WTC11 (cell line): ENCODE data around the gene E2F4. TPM values are rescaled to one million over a fixed set of nuclear protein-coding genes. Genes with fewer than 3 reads are reported as not detected.

Experiments
- CBFB ChIP-seq: sonication (generic); formaldehyde crosslinking; IDR thresholded peaks from 2 replicates; pipeline ENCODE4 v1.8.1; 2022; ENCODE audit warnings: mild to moderate bottlenecking, low read depth, missing genetic modification reagents
- CREB1 ChIP-seq: sonication (generic); formaldehyde crosslinking; IDR thresholded peaks from 2 replicates; pipeline ENCODE4 v1.8.0; 2023; ENCODE audit warnings: mild to moderate bottlenecking, missing genetic modification reagents
- NR1H2 ChIP-seq: sonication (generic); formaldehyde crosslinking; IDR thresholded peaks from 2 replicates; pipeline ENCODE4 v1.9.0; 2021; ENCODE audit warnings: mild to moderate bottlenecking, moderate library complexity, missing genetic modification reagents
- NR2C2 ChIP-seq: sonication (generic); formaldehyde crosslinking; IDR thresholded peaks from 2 replicates; pipeline ENCODE4 v1.8.0; 2022; ENCODE audit warnings: mild to moderate bottlenecking, missing genetic modification reagents
- NR3C1 ChIP-seq: sonication (generic); formaldehyde crosslinking; conservative IDR thresholded peaks from 2 replicates; pipeline ENCODE4 v1.8.1; 2023; ENCODE audit warnings: low read depth, mild to moderate bottlenecking, missing genetic modification reagents
- OVOL2 ChIP-seq: fragments of 250-450 bp; sonication (Bioruptor Pico); IDR thresholded peaks from 2 replicates; pipeline ENCODE4 v1.9.0; 2021; ENCODE audit warnings: mild to moderate bottlenecking, borderline replicate concordance
- PRRX2 ChIP-seq: fragments of 250-450 bp; sonication (Bioruptor Pico); IDR thresholded peaks from 2 replicates; pipeline ENCODE4 v1.8.0; 2021; ENCODE audit warnings: mild to moderate bottlenecking
- SOX15 ChIP-seq: fragments of 250-450 bp; sonication (Bioruptor Pico); IDR thresholded peaks from 2 replicates; pipeline ENCODE4 v1.9.0; 2021; ENCODE audit warnings: mild to moderate bottlenecking
- TP53 ChIP-seq: sonication (generic); formaldehyde crosslinking; IDR thresholded peaks from 2 replicates; pipeline ENCODE4 v1.8.1; 2023; ENCODE audit warnings: mild to moderate bottlenecking, missing genetic modification reagents
- ZNF121 ChIP-seq: sonication (generic); formaldehyde crosslinking; IDR thresholded peaks from 2 replicates; pipeline ENCODE4 v1.8.0; 2023; ENCODE audit warnings: missing genetic modification reagents
- ZNF232 ChIP-seq: sonication (generic); formaldehyde crosslinking; IDR thresholded peaks from 2 replicates; pipeline ENCODE4 v1.8.0; 2022; ENCODE audit warnings: mild to moderate bottlenecking, missing genetic modification reagents
- ZNF317 ChIP-seq: sonication (generic); formaldehyde crosslinking; IDR thresholded peaks from 2 replicates; pipeline ENCODE4 v1.8.1; 2023; ENCODE audit warnings: low read depth, mild to moderate bottlenecking, moderate library complexity, missing genetic modification reagents, borderline replicate concordance
- total RNA-seq: library from RNA; stranded (reverse); gene quantifications from 3 replicates; pipeline ENCODE4 v1.2.3, GENCODE V29; 2021
- TF ChIP-seq, protein P1 (sequence below): fragments of 250-450 bp; sonication (Bioruptor Pico); IDR thresholded peaks from 2 replicates; pipeline ENCODE4 v1.9.0; 2021; ENCODE audit warnings: mild to moderate bottlenecking
- TF ChIP-seq, protein P2 (sequence below): fragments of 250-450 bp; sonication (Bioruptor Pico); IDR thresholded peaks from 2 replicates; pipeline ENCODE4 v1.9.0; 2021; ENCODE audit warnings: mild to moderate bottlenecking
- TF ChIP-seq, protein P3 (sequence below): sonication (generic); formaldehyde crosslinking; IDR thresholded peaks from 2 replicates; pipeline ENCODE4 v1.8.1; 2023; ENCODE audit warnings: mild to moderate bottlenecking, missing genetic modification reagents, borderline replicate concordance
- TF ChIP-seq, protein P4 (sequence below): sonication (generic); formaldehyde crosslinking; IDR thresholded peaks from 2 replicates; pipeline ENCODE4 v1.8.0; 2023; ENCODE audit warnings: missing genetic modification reagents, mild to moderate bottlenecking, borderline replicate concordance
- TF ChIP-seq, protein P5 (sequence below): fragments of 250-450 bp; sonication (Bioruptor Pico); IDR thresholded peaks from 2 replicates; pipeline ENCODE4 v1.9.0; 2021; ENCODE audit warnings: mild to moderate bottlenecking, borderline replicate concordance
- TF ChIP-seq, protein P6 (sequence below): sonication (generic); formaldehyde crosslinking; IDR thresholded peaks from 2 replicates; pipeline ENCODE4 v1.8.0; 2022; ENCODE audit warnings: missing genetic modification reagents

The E2F4 gene
- total RNA-seq, 1 experiment from 2014 or later, result 85.0 TPM

DNA sequence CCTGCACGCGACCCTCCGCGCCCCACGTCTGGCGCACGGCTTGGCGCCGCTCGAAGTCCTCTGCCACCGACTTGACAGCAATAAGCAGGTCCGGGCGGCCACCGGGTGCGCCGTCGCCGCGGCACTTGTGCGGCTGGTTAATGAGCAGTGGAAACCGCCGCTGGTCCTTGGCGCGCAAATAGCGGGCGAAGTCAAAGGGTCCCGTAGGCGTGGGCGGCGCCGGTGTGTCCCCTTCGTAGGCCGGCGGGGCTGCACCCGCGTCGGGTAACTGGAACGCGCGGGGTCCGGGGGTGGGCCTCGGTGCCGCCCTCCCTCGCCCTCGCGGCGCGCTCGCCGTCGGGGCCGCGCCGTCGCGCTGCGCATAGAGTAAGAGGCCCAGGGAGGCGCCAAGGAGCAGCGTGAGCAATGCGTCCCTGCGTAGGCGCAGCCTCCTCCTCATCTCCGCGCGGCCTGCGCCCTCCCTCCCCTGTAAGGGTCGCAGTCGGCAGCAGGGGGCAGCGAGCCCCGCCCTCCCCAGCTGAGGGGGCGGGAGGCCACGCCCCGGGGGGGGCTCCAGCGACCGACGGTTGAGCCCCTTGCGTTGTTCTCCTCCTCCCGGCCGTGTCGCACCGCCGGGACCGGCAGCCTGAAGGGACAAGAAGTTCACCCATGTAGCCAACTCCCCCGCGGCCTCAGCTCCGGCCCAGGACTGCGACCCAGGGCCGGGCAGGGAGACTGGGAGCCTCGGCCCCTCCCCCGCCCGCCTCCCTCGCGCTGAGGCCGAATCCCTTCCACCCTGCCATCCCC, 41.7 kb upstream of the E2F4 start (continued):
- TF ChIP-seq, protein P1, sequence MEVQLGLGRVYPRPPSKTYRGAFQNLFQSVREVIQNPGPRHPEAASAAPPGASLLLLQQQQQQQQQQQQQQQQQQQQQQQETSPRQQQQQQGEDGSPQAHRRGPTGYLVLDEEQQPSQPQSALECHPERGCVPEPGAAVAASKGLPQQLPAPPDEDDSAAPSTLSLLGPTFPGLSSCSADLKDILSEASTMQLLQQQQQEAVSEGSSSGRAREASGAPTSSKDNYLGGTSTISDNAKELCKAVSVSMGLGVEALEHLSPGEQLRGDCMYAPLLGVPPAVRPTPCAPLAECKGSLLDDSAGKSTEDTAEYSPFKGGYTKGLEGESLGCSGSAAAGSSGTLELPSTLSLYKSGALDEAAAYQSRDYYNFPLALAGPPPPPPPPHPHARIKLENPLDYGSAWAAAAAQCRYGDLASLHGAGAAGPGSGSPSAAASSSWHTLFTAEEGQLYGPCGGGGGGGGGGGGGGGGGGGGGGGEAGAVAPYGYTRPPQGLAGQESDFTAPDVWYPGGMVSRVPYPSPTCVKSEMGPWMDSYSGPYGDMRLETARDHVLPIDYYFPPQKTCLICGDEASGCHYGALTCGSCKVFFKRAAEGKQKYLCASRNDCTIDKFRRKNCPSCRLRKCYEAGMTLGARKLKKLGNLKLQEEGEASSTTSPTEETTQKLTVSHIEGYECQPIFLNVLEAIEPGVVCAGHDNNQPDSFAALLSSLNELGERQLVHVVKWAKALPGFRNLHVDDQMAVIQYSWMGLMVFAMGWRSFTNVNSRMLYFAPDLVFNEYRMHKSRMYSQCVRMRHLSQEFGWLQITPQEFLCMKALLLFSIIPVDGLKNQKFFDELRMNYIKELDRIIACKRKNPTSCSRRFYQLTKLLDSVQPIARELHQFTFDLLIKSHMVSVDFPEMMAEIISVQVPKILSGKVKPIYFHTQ, result no peak
- TF ChIP-seq CREB1 (CRISPR knock-in tag), result peak; percentile 80; the same call in 1 of the 2 replicates
- TF ChIP-seq, protein P2, sequence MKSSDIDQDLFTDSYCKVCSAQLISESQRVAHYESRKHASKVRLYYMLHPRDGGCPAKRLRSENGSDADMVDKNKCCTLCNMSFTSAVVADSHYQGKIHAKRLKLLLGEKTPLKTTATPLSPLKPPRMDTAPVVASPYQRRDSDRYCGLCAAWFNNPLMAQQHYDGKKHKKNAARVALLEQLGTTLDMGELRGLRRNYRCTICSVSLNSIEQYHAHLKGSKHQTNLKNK (CRISPR knock-in tag), result no peak
- TF ChIP-seq NR3C1 (CRISPR knock-in tag), result no peak
- TF ChIP-seq ZNF317 (CRISPR knock-in tag), result peak; percentile 36; the same call in 1 of the 2 replicates
- peak; percentile 79; the same call in 1 of the 2 replicates for TF ChIP-seq TP53 (CRISPR knock-in tag)
- TF ChIP-seq, protein P3, sequence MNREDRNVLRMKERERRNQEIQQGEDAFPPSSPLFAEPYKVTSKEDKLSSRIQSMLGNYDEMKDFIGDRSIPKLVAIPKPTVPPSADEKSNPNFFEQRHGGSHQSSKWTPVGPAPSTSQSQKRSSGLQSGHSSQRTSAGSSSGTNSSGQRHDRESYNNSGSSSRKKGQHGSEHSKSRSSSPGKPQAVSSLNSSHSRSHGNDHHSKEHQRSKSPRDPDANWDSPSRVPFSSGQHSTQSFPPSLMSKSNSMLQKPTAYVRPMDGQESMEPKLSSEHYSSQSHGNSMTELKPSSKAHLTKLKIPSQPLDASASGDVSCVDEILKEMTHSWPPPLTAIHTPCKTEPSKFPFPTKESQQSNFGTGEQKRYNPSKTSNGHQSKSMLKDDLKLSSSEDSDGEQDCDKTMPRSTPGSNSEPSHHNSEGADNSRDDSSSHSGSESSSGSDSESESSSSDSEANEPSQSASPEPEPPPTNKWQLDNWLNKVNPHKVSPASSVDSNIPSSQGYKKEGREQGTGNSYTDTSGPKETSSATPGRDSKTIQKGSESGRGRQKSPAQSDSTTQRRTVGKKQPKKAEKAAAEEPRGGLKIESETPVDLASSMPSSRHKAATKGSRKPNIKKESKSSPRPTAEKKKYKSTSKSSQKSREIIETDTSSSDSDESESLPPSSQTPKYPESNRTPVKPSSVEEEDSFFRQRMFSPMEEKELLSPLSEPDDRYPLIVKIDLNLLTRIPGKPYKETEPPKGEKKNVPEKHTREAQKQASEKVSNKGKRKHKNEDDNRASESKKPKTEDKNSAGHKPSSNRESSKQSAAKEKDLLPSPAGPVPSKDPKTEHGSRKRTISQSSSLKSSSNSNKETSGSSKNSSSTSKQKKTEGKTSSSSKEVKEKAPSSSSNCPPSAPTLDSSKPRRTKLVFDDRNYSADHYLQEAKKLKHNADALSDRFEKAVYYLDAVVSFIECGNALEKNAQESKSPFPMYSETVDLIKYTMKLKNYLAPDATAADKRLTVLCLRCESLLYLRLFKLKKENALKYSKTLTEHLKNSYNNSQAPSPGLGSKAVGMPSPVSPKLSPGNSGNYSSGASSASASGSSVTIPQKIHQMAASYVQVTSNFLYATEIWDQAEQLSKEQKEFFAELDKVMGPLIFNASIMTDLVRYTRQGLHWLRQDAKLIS (CRISPR knock-in tag), result no peak
- TF ChIP-seq OVOL2 (CRISPR knock-in tag), result no peak
- TF ChIP-seq NR2C2 (CRISPR knock-in tag), result no peak
- TF ChIP-seq, protein P4, sequence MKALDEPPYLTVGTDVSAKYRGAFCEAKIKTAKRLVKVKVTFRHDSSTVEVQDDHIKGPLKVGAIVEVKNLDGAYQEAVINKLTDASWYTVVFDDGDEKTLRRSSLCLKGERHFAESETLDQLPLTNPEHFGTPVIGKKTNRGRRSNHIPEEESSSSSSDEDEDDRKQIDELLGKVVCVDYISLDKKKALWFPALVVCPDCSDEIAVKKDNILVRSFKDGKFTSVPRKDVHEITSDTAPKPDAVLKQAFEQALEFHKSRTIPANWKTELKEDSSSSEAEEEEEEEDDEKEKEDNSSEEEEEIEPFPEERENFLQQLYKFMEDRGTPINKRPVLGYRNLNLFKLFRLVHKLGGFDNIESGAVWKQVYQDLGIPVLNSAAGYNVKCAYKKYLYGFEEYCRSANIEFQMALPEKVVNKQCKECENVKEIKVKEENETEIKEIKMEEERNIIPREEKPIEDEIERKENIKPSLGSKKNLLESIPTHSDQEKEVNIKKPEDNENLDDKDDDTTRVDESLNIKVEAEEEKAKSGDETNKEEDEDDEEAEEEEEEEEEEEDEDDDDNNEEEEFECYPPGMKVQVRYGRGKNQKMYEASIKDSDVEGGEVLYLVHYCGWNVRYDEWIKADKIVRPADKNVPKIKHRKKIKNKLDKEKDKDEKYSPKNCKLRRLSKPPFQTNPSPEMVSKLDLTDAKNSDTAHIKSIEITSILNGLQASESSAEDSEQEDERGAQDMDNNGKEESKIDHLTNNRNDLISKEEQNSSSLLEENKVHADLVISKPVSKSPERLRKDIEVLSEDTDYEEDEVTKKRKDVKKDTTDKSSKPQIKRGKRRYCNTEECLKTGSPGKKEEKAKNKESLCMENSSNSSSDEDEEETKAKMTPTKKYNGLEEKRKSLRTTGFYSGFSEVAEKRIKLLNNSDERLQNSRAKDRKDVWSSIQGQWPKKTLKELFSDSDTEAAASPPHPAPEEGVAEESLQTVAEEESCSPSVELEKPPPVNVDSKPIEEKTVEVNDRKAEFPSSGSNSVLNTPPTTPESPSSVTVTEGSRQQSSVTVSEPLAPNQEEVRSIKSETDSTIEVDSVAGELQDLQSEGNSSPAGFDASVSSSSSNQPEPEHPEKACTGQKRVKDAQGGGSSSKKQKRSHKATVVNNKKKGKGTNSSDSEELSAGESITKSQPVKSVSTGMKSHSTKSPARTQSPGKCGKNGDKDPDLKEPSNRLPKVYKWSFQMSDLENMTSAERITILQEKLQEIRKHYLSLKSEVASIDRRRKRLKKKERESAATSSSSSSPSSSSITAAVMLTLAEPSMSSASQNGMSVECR (CRISPR knock-in tag), result peak; percentile 28; the same call in 1 of the 2 replicates
- TF ChIP-seq, protein P5, sequence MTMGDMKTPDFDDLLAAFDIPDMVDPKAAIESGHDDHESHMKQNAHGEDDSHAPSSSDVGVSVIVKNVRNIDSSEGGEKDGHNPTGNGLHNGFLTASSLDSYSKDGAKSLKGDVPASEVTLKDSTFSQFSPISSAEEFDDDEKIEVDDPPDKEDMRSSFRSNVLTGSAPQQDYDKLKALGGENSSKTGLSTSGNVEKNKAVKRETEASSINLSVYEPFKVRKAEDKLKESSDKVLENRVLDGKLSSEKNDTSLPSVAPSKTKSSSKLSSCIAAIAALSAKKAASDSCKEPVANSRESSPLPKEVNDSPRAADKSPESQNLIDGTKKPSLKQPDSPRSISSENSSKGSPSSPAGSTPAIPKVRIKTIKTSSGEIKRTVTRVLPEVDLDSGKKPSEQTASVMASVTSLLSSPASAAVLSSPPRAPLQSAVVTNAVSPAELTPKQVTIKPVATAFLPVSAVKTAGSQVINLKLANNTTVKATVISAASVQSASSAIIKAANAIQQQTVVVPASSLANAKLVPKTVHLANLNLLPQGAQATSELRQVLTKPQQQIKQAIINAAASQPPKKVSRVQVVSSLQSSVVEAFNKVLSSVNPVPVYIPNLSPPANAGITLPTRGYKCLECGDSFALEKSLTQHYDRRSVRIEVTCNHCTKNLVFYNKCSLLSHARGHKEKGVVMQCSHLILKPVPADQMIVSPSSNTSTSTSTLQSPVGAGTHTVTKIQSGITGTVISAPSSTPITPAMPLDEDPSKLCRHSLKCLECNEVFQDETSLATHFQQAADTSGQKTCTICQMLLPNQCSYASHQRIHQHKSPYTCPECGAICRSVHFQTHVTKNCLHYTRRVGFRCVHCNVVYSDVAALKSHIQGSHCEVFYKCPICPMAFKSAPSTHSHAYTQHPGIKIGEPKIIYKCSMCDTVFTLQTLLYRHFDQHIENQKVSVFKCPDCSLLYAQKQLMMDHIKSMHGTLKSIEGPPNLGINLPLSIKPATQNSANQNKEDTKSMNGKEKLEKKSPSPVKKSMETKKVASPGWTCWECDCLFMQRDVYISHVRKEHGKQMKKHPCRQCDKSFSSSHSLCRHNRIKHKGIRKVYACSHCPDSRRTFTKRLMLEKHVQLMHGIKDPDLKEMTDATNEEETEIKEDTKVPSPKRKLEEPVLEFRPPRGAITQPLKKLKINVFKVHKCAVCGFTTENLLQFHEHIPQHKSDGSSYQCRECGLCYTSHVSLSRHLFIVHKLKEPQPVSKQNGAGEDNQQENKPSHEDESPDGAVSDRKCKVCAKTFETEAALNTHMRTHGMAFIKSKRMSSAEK (CRISPR knock-in tag), result no peak
- TF ChIP-seq NR1H2 (CRISPR knock-in tag), result no peak
- TF ChIP-seq SOX15, result no peak
- peak; percentile 53; the same call in 1 of the 2 replicates for TF ChIP-seq ZNF232 (CRISPR knock-in tag)
- no peak for TF ChIP-seq ZNF121 (CRISPR knock-in tag)
- 0 out of 2 replicates have a peak, but pooled peaks have one; percentile 69 for TF ChIP-seq CBFB
- TF ChIP-seq PRRX2 (CRISPR knock-in tag), result no peak
- TF ChIP-seq, protein P6, sequence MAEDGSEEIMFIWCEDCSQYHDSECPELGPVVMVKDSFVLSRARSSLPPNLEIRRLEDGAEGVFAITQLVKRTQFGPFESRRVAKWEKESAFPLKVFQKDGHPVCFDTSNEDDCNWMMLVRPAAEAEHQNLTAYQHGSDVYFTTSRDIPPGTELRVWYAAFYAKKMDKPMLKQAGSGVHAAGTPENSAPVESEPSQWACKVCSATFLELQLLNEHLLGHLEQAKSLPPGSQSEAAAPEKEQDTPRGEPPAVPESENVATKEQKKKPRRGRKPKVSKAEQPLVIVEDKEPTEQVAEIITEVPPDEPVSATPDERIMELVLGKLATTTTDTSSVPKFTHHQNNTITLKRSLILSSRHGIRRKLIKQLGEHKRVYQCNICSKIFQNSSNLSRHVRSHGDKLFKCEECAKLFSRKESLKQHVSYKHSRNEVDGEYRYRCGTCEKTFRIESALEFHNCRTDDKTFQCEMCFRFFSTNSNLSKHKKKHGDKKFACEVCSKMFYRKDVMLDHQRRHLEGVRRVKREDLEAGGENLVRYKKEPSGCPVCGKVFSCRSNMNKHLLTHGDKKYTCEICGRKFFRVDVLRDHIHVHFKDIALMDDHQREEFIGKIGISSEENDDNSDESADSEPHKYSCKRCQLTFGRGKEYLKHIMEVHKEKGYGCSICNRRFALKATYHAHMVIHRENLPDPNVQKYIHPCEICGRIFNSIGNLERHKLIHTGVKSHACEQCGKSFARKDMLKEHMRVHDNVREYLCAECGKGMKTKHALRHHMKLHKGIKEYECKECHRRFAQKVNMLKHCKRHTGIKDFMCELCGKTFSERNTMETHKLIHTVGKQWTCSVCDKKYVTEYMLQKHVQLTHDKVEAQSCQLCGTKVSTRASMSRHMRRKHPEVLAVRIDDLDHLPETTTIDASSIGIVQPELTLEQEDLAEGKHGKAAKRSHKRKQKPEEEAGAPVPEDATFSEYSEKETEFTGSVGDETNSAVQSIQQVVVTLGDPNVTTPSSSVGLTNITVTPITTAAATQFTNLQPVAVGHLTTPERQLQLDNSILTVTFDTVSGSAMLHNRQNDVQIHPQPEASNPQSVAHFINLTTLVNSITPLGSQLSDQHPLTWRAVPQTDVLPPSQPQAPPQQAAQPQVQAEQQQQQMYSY, result peak; percentile 38; the same call in 1 of the 2 replicates
